ENCODE data around the gene MCEMP1. TPM values are rescaled to one million over a fixed set of nuclear protein-coding genes. Genes with fewer than 3 reads are reported as not detected.

Gene MCEMP1
- total RNA-seq, 2 donors from 2014 or later: 2.2 to 3.0 TPM

DNA sequence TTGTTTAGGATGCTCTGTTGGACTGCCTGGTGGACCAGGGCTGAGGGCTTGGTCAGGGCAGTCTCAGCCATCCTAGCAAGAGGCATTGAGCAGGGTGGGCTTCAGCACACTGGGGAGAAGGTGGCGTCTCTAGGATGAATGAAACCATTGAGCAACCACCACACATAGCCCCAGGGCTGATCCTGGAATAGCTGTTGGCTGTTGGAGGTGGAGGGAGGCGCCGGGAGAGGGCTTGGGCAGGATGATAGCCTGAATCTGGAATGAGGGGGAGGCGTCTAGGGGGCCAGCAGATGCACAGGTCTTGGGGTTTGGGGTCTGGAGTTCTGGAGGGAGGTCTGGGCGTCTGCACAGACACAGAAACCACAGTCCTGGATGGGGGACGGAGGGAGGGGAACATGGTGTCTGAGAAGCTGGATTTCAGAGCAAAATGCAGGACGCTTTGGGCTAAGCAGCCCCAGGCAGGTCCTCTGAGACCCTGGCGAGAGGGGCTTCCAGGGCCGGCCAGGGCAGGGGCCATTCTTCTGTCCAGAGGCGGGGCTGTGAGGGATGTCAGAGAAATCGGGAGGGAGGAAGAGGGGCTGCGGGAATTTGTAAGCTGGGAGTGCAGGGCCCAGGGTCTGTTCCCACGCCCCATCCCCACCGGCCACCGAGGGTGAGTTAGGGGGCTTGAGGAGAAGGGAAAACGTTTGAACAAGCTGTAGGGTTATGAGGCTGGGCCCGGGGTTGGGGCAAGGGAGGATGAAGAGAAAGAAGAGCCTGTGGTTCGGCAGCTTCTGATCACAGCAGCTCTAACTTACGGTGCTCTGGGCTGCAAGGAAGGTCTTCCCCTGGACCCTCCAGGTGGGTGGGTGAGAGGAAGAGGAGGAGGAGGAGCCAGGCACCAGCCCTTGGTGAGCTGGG, 8.9 kb downstream of the MCEMP1 start:
- intact Hi-C loops (cut with DNase I): no loop called here
- DNase-seq (ENCODE audit: low spot score): no peak

DNA sequence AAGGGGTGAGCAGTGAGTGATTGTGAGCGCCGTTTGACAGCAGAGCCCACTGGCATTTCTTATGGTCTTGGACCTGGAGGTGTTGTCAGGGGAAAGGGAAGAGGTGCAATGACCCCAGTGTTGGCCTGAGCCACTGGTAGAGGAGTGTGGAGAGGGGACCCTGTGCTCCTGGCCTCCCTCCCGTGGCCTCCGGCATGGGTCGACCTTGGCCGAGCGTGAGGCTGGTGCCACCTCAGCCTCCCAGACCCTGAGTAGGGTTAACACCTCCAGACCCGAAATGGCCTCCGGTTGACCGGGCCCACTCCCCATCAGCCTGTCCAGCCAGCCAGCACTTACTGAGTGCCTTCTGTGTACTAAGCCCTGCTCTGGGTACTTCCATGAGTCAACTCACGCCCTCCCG, 10.3 kb downstream of the MCEMP1 start:
- no peak for DNase-seq (ENCODE audit: low spot score)
- intact Hi-C loops (cut with DNase I): no loop called here

DNA sequence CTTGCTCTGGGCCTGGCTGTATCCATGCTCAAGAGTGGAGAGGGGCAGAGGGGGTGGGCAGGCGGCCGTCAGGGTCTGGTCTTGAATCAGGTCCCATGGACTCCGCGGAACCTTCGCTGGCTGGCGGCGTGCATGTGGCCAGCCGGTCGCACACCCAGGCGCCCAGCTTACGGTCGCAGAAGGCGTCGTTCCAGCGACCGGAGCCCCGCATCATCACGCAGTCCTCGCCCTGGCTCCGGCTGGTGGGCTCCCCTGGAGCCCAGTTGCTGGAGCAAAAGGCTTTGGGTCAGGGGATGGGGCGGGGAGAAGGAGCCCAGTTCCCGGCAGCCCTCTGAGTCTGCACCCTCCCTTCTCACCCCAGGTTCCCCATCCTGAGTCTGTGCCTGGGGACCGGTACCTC, 12.3 kb downstream of the MCEMP1 start:
- intact Hi-C loops (cut with DNase I): no loop called here
- no peak for DNase-seq (ENCODE audit: low spot score)

DNA sequence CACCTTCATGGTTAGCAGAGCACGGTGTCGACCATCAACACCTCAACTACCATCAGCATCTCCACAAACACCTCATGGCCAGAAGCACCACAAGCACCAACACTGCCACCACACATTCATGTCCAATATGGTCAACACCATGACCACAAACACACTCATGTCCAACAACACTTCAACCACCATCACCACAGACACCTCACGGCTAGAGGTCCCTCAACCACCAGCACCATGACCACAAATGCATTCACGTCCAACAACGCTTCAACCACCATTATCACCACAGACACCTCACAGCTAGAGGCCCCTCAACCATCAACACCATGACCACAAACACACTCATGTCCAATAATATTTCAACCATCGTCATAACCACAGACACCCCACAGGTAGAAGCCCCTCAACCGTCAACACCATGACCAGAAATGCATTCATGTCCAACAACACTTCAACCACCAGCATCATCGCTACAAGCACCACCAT, 13.9 kb downstream of the MCEMP1 start:
- no peak for DNase-seq (ENCODE audit: low spot score)
- intact Hi-C loops (cut with DNase I): no loop called here

GRCh38 chr19:7691497-7691896, 14.6 kb downstream of the MCEMP1 start:
- no peak for DNase-seq (ENCODE audit: low spot score)
- intact Hi-C loops (cut with DNase I): no loop called here

GRCh38 chr19:7692417-7693088, 15.7 kb downstream of the MCEMP1 start:
- intact Hi-C loops (cut with DNase I): no loop called here
- DNase-seq (ENCODE audit: low spot score): no peak

DNA sequence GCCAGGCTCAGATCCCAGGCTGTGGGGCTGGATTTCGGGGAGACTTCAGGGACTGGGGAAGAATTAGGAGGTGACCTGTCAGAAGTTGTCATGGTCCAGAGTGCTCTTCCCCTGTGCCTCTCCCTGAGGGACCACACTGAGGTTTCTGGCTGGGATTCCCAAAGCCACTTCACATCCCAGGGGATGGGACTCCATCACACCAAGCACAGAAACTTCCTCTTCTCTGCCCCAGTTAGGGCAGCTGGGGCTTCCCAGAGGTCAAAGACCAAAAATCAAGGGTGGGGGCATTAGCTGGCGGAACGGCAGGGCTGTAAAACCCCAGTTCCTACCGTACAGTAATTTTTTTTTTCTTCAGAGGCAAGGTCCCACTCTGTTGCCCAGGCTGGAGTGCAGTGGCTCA, 17.6 kb downstream of the MCEMP1 start:
- intact Hi-C loops (cut with DNase I): no loop called here
- DNase-seq (ENCODE audit: low spot score): no peak

GRCh38 chr19:7697721-7698287, 20.9 kb downstream of the MCEMP1 start:
- intact Hi-C loops (cut with DNase I): no loop called here
- DNase-seq (ENCODE audit: low spot score): no peak

GRCh38 chr19:7698583-7698982, 21.7 kb downstream of the MCEMP1 start:
- intact Hi-C loops (cut with DNase I): no loop called here
- no peak for DNase-seq (ENCODE audit: low spot score)

- intact Hi-C loops (cut with DNase I): no loop called here
- DNase-seq (ENCODE audit: low spot score): no peak
Observed at GRCh38 chr19:7699003-7699402, 22.1 kb downstream of the MCEMP1 start.

DNA sequence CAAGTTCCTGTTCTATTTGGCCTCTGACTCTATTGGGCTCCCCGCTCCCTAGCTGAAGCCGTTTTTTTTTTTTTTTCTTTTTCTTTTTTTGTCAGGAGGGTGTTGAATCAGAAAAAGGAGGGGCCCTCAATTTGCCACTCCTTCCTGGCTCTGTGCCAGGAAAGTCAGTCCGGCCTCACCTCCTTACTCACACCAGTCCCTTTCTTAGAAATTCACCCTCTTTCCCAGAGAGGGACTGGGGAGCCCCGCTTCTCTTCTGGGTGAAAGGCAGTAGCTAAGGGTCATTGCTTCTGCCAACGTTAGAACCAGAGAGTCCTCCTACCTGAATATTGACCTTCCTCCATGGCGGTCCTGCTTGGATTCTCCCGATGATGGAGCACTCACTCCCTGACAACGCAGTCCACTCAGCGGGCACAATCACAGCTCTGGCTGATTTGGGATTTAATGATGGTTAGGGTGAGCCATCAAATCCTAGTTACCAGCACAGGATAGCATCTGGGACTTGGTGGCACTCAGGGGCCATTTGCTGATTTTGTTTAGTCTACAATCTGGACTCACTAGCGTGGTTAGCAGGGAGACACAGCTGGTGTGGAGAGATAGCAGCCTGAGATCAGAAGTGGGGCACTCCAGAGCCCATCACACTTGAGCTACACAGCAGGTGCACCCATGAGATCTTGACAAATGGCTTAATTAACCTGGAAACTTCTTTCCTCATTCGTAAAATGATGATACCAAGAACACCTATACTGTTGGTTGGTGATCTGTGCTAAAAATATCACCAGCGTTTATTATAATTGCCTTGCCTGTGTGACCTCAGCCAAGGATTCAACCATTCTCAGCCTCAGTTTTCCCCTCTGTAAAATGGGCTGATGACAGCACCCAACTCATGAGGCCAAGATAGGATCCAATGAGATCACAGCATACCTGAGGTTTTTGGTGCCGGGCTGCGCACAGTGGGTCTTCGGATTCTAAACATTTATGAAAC, 22.8 kb downstream of the MCEMP1 start:
- DNase-seq (ENCODE audit: low spot score): no peak
- intact Hi-C loops (cut with DNase I): no loop called here

GRCh38 chr19:7701049-7701653, 24.3 kb downstream of the MCEMP1 start:
- DNase-seq (ENCODE audit: low spot score): no peak
- intact Hi-C loops (cut with DNase I): no loop called here

DNA sequence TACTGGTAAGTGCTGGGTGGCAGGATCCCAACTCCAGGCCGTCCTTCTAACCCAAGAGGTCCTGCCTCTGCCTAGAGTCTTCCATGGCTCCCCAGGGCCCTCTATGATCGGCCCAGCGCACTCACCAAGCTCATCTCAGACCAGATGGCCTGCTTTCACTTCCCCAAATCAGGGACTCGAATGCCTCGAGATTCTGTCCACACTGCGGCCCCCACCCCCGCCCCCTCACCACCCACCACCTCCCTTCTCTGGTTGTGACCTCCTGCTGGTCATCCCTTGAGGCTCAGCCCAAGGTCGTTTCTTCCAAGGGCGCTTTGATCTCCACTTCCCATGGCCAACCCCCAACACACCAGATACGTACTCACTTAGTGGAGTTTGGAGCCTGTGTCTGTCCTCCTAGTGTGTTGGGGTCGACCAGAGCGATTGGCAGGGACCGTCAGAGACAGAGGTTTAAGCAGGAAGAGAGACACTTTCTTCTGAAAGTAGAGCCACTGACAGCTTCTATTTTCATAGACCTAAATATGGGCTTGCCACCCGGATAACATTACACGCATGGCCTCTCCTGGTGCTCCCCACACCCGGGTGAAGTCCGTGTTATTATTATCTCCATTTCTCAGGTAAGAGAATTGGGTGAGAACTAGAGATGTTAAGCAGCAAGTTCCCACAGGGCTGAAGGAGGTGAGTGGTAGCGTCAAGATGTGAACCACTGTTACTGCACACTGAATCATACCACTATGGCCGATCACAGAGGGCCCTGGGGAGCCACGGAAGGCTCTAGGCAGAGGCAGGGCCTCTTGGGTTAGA, 25.0 kb downstream of the MCEMP1 start, which contains the start of gene FCER2:
Gene FCER2 (minus strand): TSS at position 478 of the 804 bp plus-strand sequence. CDS start 2,371 bp downstream, outside the sequence.
- DNase-seq (ENCODE audit: low spot score): no peak
- intact Hi-C loops (cut with DNase I): no loop called here

- no peak for DNase-seq (ENCODE audit: low spot score)
- intact Hi-C loops (cut with DNase I): no loop called here
Observed at GRCh38 chr19:7703332-7703731, 26.4 kb downstream of the MCEMP1 start.

- intact Hi-C loops (cut with DNase I): no loop called here
- DNase-seq (ENCODE audit: low spot score): no peak
Observed at GRCh38 chr19:7704280-7705060, 27.6 kb downstream of the MCEMP1 start.

DNA sequence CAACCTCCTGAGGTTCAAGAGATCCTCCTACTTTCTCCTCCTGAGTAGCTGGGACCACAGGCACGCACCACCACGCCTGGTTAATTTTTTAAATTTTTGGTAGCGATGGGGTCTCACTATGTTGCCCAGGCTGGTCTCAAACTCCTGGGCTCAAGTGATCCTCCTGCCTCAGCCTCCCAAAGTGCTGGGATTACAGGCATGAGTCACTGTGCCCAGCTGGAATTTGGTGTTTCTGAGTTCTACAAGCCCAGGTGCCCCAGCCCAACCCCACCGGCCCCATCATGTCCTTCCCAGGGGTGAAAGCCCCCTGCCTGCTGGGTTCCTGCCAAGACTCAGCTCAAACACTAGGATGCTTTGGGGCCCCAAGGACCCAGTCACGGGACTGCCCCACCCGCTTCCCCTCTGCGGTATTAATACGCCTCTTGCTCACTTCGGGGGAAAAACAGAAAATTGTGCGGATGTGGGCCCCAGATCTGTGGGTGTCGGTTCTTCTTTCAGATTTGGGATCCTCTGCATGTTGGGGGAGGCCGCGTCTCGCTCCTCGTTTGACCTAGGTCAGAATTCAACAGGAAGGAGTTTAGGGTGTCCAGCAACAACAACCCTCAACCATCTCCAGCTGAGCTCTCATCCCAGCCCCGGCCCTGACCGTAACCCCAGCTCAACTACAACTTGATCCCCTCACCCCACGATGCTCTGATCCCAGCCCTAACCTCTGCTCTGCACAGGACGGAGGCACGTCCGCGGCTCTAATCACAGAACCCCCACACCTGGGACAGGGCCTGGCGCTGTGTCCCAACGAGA, 28.7 kb downstream of the MCEMP1 start:
- DNase-seq (ENCODE audit: low spot score): no peak
- intact Hi-C loops (cut with DNase I): no loop called here

Measured in posterior vena cava (tissue), 2 donors.